HCT116 (cell line): ENCODE data around the gene ALDH1A2. TPM values are rescaled to one million over a fixed set of nuclear protein-coding genes. Genes with fewer than 3 reads are reported as not detected.

ENCODE experiments used
- ATAC-seq: fragments of 200-7000 bp; cut with Tn5 transposase; 2 replicates; pipeline ENCODE4 v1.9.1; 2020; ENCODE audit warnings: mild to moderate bottlenecking, moderate library complexity
- BruUV-seq: library from RNA; stranded (reverse); fragments of 400-500 nt; replicated peaks from 2 replicates; lab custom pipeline; 2021; lab: Mats Ljungman, UMichigan
- CTCF ChIA-PET: fragments of 300-600 bp; sonication (Branson Sonifier 250); formaldehyde crosslinking; loops from one replicate; lab custom pipeline; 2021; ENCODE audit warnings: antibody characterized with exemption; lab: Charles Lee
- POLR2A ChIA-PET: fragments of 300-600, 350-600 bp; sonication (Branson Sonifier 250); formaldehyde crosslinking; loops from one replicate; lab custom pipeline; 2021; ENCODE audit warnings: antibody characterized with exemption; lab: Charles Lee
- RAD21 ChIA-PET, 2 experiments: fragments of 300-600 bp; sonication (Branson Sonifier 250); formaldehyde crosslinking; loops; one replicate each; lab custom pipeline; 2023; ENCODE audit warnings: low total read pairs in 2 of 2; ENCODE audit not compliant: uncharacterized antibody in 2 of 2, unreplicated experiment in 2 of 2, low non-redundant PET in 1 of 2; lab: Charles Lee
- DNase-seq: peaks from one replicate; pipeline ENCODE4 v3.0.0-alpha.2; 2010; ENCODE audit warnings: low read depth, low spot score
- H2AFZ ChIP-seq: fragments of 200-600 bp; shearing (Covaris generic), sonication (generic); 2 replicates; pipeline ENCODE4 v1.6.1; 2017; ENCODE audit warnings: low read depth, mixed run types, mixed read lengths, antibody characterized with exemption, low read length; ENCODE audit not compliant: poor library complexity, severe bottlenecking
- H3K27ac ChIP-seq: 2 replicates; pipeline ENCODE4 v1.5.1; 2012; ENCODE audit warnings: low read depth, low read length
- H3K27me3 ChIP-seq: fragments of 200-600 bp; sonication (generic); 2 replicates; pipeline ENCODE4 v1.6.1; 2016; ENCODE audit warnings: mixed run types, low read length, mixed read lengths; ENCODE audit not compliant: insufficient read depth
- H3K36me3 ChIP-seq, 2 experiments: fragments of 200-500 bp in 1 of 2; fragments of 200-600 bp in 1 of 2; sonication (Bioruptor generic) in 1 of 2; sonication (generic) in 1 of 2; 2 replicates each; pipeline versions ENCODE4 v1.5.1 to v1.6.1; 2014 to 2016; ENCODE audit warnings: low read length in 2 of 2, inconsistent platforms in 1 of 2, mixed read lengths in 1 of 2, mixed run types in 1 of 2; ENCODE audit not compliant: insufficient read depth in 2 of 2, control insufficient read depth in 1 of 2
- H3K4me1 ChIP-seq, 2 experiments: fragments of 200-600 bp in 1 of 2; sonication (generic) in 1 of 2; 2 replicates each; pipeline versions ENCODE4 v1.5.1 to v1.6.1; 2012 to 2017; ENCODE audit warnings: low read length in 2 of 2, inconsistent platforms in 1 of 2, mild to moderate bottlenecking in 1 of 2, mixed read lengths in 1 of 2, mixed run types in 1 of 2, moderate library complexity in 1 of 2; ENCODE audit not compliant: insufficient read depth in 2 of 2, control insufficient read depth in 1 of 2
- H3K4me2 ChIP-seq: fragments of 200-600 bp; sonication (generic); 2 replicates; pipeline ENCODE4 v1.6.1; 2017; ENCODE audit warnings: mixed run types, low read length, mixed read lengths
- H3K4me3 ChIP-seq, 2 experiments: fragments of 200-600 bp in 1 of 2; sonication (generic) in 1 of 2; replicated peaks in 1 of 2; 2 replicates each; pipeline ENCODE4 v1.5.1; 2011 to 2016; ENCODE audit warnings: low read length in 2 of 2, control low read depth in 1 of 2, low read depth in 1 of 2, mild to moderate bottlenecking in 1 of 2, mixed read lengths in 1 of 2, mixed run types in 1 of 2
- H3K79me2 ChIP-seq: fragments of 200-600 bp; sonication (generic); 2 replicates; pipeline ENCODE4 v1.6.1; 2017; ENCODE audit warnings: mild to moderate bottlenecking, mixed run types, low read length, moderate library complexity, mixed read lengths; ENCODE audit not compliant: insufficient read depth
- H3K9ac ChIP-seq: fragments of 200-600 bp; sonication (generic); 2 replicates; pipeline ENCODE4 v1.6.1; 2016; ENCODE audit warnings: low read length, mixed read lengths
- H3K9me2 ChIP-seq: fragments of 200-600 bp; sonication (generic), shearing (Covaris generic); 2 replicates; pipeline ENCODE4 v1.6.1; 2017; ENCODE audit warnings: mixed run types, mild to moderate bottlenecking, moderate library complexity; ENCODE audit not compliant: insufficient read depth
- H3K9me3 ChIP-seq, 2 experiments: fragments of 200-500 bp in 1 of 2; fragments of 200-600 bp in 1 of 2; sonication (Bioruptor generic) in 1 of 2; sonication (generic) in 1 of 2; 2 replicates each; pipeline ENCODE4 v1.6.1; 2014 to 2017; ENCODE audit warnings: low read length in 2 of 2, mixed read lengths in 2 of 2, inconsistent platforms in 1 of 2, low read depth in 1 of 2, mild to moderate bottlenecking in 1 of 2, mixed run types in 1 of 2, moderate library complexity in 1 of 2; ENCODE audit not compliant: control insufficient read depth in 1 of 2, insufficient read depth in 1 of 2
- H4K20me1 ChIP-seq: fragments of 200-600 bp; sonication (generic), shearing (Covaris generic); 2 replicates; pipeline ENCODE4 v1.6.1; 2017; ENCODE audit warnings: mixed run types, mild to moderate bottlenecking, moderate library complexity; ENCODE audit not compliant: insufficient read depth
- CBX3 ChIP-seq: IDR thresholded peaks from 2 replicates; pipeline ENCODE4 v1.6.1; 2012; ENCODE audit warnings: low read depth
- CEBPB ChIP-seq: IDR thresholded peaks from 2 replicates; pipeline ENCODE4 v1.6.1; 2012; ENCODE audit warnings: low read depth
- ELF1 ChIP-seq: IDR thresholded peaks from 2 replicates; pipeline ENCODE4 v1.6.1; 2012; ENCODE audit warnings: low read depth, borderline replicate concordance
- FOSL1 ChIP-seq: IDR thresholded peaks from 2 replicates; pipeline ENCODE4 v1.6.1; 2012; ENCODE audit warnings: low read depth
- RAD21 ChIP-seq: IDR thresholded peaks from 2 replicates; pipeline ENCODE4 v1.6.1; 2012; ENCODE audit warnings: low read depth, mild to moderate bottlenecking
- SRF ChIP-seq: IDR thresholded peaks from 2 replicates; pipeline ENCODE4 v1.6.1; 2012; ENCODE audit warnings: low read depth
- ZFX ChIP-seq: fragments of 450-650 bp; IDR thresholded peaks from 2 replicates; pipeline ENCODE4 v1.6.1; 2017
- intact Hi-C: fragments of 100-400 bp; cut with micrococcal nuclease; formaldehyde crosslinking; loops from 2 replicates; pipeline ENCODE4 v1.10.0; 2022
- total RNA-seq: library from RNA; stranded (reverse); gene quantifications from one replicate; pipeline ENCODE4 v1.2.1, GENCODE V29; 2021; ENCODE audit not compliant: unreplicated experiment
- TF ChIP-seq, protein P1 (sequence below): IDR thresholded peaks from 2 replicates; pipeline ENCODE4 v1.6.1; 2012; ENCODE audit warnings: low read depth
- TF ChIP-seq, protein P2 (sequence below): IDR thresholded peaks from 2 replicates; pipeline ENCODE4 v1.6.1; 2012

The ALDH1A2 gene
- total RNA-seq, 1 experiment from 2014 or later = 1.7 TPM

- CTCF ChIA-PET = no interaction called here
- ATAC-seq (no peak), DNase-seq (no peak)
- H3K27me3 ChIP-seq = no peaks in the 10 kb centered on the region
- RAD21 ChIA-PET = no interaction called here
- H3K79me2 ChIP-seq = no peaks in the 10 kb centered on the region
- no peak overlapping the region for H3K4me3 ChIP-seq
- H3K4me1 ChIP-seq = no peaks in the 10 kb centered on the region
- intact Hi-C loops = no loop called here
- no peaks in the 10 kb centered on the region for H4K20me1 ChIP-seq
- no peak overlapping the region for H3K4me2 ChIP-seq
- POLR2A ChIA-PET = no interaction called here
- no peaks in the 10 kb centered on the region for H3K9me2 ChIP-seq
- H3K36me3 ChIP-seq = no peaks in the 10 kb centered on the region
- BruUV-seq = no TSS peak
- H3K9ac ChIP-seq = no peak overlapping the region
- no peak overlapping the region for H2AFZ ChIP-seq
- H3K9me3 ChIP-seq = no peaks in the 10 kb centered on the region
- no peak overlapping the region for H3K27ac ChIP-seq
- TF ChIP-seq CEBPB (no peak), ELF1 (no peak), FOSL1 (no peak), SRF (no peak), ZFX (no peak), RAD21 (no peak), CBX3 (no peak)
- TF ChIP-seq, protein P1, sequence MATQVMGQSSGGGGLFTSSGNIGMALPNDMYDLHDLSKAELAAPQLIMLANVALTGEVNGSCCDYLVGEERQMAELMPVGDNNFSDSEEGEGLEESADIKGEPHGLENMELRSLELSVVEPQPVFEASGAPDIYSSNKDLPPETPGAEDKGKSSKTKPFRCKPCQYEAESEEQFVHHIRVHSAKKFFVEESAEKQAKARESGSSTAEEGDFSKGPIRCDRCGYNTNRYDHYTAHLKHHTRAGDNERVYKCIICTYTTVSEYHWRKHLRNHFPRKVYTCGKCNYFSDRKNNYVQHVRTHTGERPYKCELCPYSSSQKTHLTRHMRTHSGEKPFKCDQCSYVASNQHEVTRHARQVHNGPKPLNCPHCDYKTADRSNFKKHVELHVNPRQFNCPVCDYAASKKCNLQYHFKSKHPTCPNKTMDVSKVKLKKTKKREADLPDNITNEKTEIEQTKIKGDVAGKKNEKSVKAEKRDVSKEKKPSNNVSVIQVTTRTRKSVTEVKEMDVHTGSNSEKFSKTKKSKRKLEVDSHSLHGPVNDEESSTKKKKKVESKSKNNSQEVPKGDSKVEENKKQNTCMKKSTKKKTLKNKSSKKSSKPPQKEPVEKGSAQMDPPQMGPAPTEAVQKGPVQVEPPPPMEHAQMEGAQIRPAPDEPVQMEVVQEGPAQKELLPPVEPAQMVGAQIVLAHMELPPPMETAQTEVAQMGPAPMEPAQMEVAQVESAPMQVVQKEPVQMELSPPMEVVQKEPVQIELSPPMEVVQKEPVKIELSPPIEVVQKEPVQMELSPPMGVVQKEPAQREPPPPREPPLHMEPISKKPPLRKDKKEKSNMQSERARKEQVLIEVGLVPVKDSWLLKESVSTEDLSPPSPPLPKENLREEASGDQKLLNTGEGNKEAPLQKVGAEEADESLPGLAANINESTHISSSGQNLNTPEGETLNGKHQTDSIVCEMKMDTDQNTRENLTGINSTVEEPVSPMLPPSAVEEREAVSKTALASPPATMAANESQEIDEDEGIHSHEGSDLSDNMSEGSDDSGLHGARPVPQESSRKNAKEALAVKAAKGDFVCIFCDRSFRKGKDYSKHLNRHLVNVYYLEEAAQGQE = no peak
- TF ChIP-seq, protein P2, sequence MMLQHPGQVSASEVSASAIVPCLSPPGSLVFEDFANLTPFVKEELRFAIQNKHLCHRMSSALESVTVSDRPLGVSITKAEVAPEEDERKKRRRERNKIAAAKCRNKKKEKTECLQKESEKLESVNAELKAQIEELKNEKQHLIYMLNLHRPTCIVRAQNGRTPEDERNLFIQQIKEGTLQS = no peak
Measured at GRCh38 chr15:57973534-57973933, 92.0 kb downstream of the ALDH1A2 start.
